ENCODE measurements around the gene TXNRD2.
A peak's percentile ranks its signal among the peaks of the same experiment; 100 is the strongest.
"Not testable (repeated sequence)": the region's sequence is repeated elsewhere in the genome, so short reads cannot be mapped to it uniquely, and the experiment has no call there.

The TXNRD2 gene

GRCh38 chr22:19948057-19948760 is 6.6 kb upstream of the TXNRD2 start:
- no peak for DNase-seq (ENCODE audit: low read depth)

GRCh38 chr22:19943082-19944026 is 1.7 kb upstream of the TXNRD2 start:
- peak; percentile 87 for DNase-seq (ENCODE audit: low read depth)

GRCh38 chr22:19942157-19943081 is 801 bp upstream of the TXNRD2 start:
- DNase-seq (ENCODE audit: low read depth) = peak; percentile 48

GRCh38 chr22:19940536-19941364 is 868 bp downstream of the TXNRD2 start:
- DNase-seq (ENCODE audit: low read depth) = peak; percentile 44

DNA sequence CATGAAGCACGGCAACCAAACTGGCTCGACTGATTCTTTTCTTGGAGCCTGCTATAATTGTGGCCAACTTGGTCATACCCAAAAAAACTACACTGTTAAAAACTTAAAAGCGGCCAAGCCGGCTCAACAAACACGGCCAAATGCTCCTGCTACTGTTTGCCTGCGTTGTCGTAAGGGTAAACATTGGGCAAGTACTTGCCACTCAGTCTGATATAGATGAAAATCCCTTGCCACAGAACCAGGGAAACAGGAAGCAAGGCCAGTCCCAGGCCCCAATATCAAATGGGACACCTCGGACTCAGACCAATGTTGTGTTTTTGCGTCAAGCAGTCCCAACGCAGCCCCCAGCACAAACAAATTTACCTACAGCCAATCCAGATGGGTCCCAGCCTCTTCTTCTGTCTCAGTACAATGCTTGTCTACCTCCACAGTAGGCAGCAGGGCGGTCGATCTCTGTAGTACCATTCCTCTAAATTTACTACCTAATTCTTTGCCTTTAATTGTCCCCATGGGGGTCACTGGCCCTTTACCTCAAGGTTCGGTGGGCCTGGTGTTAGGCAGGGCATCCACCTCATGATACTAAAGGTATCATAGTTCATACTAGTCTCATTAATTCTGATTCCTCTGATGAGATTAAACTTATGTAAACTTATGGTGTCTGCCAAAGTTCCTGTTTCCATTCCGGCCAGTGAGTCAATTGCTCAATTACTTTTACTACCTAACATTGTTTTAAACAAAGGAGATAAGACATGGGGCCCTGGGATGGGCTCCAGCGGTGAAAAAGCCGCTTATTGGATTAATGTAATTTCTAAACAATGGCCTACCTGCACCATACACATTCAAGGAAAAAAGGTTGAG is 3.8 kb downstream of the TXNRD2 start:
- DNase-seq (ENCODE audit: low read depth) = no peak

GRCh38 chr22:19936513-19936912 is 5.1 kb downstream of the TXNRD2 start:
- no peak for DNase-seq (ENCODE audit: low read depth)

DNA sequence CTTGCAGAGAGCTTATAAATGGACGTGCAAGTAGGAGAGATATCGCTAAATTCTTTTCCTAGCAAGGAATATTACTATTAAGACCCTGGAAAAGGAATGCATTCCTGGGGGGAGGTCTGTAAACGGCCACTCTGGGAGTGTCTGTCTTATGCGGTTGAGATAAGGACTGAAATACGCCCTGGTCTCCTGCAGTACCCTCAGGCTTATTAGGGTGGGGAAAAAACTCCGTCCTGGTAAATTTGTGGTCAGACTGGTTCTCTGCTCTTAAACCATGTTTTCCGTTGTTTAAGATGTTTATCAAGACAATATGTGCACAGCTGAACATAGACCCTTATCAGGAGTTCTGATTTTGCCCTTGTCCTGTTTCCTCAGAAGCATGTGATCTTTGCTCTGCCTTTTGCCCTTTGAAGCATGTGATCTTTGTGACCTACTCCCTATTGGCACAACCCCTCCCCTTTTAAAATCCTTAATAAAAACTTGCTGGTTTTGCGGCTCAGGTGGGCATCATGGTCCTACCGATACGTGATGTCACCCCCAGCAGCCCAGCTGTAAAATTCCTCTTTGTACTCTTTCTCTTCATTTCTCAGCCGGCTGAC is 6.4 kb downstream of the TXNRD2 start:
- DNase-seq (ENCODE audit: low read depth) = not testable (repeated sequence)

DNA sequence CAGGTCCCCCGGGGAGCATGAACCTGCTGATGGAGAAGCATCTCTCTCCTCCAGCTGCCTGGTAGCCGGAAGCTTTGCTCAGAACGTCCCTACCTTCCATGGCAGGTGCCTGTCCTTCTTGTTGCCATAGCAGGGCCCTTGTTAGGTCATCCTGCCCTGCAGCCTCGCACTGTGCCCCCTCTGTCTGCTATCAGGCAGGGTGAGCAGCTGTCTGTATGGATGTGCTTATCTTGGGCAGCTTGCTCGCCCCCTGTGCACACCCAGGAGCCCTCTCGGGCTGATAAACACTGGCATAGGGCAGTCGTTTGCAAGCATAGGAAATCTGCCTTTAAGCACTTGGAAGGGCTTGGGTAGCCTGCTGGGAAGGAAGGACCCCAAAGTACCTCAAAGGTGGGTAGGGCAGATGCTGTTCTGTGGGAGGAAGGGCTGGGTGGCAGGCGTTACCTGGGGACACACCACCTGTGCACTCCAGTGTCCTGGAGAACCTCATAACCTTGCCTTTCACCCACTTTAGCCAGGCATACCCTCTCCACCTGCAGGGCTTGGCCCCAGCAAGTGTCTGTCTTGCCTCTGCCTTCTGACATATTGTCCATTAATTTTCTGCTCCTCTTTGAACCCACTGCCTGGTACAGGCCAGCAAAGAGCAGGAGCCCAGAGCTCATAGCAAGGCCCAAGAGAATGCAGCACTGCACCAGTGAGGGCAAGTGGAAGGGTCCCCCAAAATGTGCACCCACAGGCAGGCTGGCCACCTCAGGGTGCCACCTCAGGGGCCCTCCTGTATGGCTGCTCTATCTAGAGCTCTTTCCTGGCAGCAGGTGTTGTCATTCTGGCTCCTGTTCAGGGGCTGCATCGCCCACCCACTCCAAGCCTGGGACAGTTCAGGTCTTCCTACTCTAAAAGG is 8.0 kb downstream of the TXNRD2 start:
- DNase-seq (ENCODE audit: low read depth) = no peak

GRCh38 chr22:19932367-19933206 is 9.0 kb downstream of the TXNRD2 start:
- no peak for DNase-seq (ENCODE audit: low read depth)

DNA sequence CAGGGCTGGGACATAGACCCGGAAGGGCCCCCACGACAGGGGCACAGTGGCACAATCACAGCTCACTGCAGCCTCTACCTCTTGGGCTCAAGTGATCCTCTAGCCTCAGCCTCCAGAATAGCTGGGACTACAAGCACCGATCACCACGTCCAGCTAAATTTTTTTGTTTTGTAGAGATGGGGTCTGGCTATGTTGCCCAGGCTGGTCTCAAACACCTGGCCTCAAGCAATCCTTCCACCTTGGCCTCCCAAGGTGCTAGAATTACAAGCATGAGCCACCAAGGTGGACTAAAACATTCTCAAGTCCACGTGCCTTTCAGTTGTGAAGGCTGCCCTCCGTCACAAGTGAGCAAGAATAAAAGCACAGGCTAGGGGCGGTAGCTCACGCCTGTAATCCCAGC is 10.1 kb downstream of the TXNRD2 start:
- DNase-seq (ENCODE audit: low read depth) = no peak

DNA sequence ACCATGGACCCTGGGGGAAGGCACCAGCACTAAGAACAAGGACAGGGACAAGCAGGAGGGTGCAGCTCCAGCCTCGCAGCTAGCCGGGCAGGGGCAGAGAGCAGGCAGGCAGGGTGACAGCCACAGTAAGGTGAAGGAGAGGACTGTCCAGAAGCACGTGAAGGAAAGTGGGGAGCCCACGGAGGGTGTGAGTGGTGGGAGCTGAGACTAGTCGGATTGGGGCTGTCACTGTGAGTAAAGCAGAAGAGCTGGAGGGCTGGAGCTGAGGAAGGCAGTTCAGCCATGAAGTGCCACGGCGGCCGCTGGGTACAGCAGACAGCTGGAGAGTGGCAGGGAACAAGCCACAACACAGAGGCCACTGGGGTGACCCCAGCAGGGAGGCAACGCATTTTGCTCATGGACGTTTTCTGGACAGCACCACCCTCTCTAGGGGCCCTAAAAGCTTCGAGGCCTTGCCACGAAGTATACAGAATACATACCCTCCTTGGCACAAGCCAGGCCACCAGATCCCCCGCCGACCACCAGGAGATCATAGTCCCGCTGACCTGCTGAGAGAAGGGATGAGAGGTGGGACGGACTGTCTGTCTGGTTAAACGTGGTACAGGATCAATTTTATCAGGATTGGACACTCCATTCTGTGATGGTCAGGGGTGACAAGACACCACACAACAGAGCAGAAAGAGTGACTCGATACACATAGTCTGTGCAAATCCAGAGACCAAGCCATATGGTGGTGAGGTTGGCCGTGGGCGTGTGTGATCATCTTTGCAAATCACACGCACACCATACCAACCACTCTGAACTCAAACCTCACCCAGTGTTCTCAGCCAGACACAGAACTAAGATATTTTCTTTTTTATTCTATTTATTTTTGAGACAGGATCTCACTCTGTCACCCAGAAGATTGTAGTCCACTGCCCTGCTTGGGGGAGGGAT is 10.8 kb downstream of the TXNRD2 start:
- DNase-seq (ENCODE audit: low read depth) = no peak

- no peak for DNase-seq (ENCODE audit: low read depth)
Measured at GRCh38 chr22:19929586-19930550, 11.8 kb downstream of the TXNRD2 start.

GRCh38 chr22:19928207-19928606 is 13.4 kb downstream of the TXNRD2 start:
- no peak for DNase-seq (ENCODE audit: low read depth)

DNA sequence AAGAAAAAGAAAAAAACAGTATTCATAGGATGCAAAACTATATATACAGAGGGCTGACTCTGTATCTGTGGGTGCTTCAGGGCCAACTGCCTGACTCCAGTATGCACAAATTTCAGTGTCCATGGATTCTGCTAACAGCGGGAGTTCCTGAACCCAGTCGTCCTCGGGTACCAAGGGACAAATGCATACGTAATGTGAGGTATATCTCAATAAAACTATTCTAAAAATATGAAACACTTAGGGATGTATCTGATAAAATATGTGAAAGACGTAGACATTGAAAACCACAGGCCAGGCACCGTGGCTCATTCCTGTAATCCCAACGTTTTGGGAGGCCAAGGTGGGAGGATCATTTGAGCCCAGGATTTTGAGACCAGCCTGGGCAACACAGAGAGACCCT is 13.9 kb downstream of the TXNRD2 start:
- DNase-seq (ENCODE audit: low read depth) = no peak

GRCh38 chr22:19926028-19926427 is 15.6 kb downstream of the TXNRD2 start:
- DNase-seq (ENCODE audit: low read depth) = not testable (repeated sequence)
